Type B pancreatic cell (in vitro differentiated cells): Measurements from ENCODE around the gene RIN3. TPM values are rescaled to one million over a fixed set of nuclear protein-coding genes. Genes with fewer than 3 reads are reported as not detected.

ENCODE experiments used
- DNase-seq: peaks from one replicate; pipeline ENCODE4 v3.0.0; 2021; ENCODE audit warnings: mixed read lengths; ENCODE audit not compliant: unreplicated experiment; ENCODE audit errors: extremely low spot score
- H3K27ac Mint-ChIP-seq: 2 replicates; pipeline ENCODE4 v1.8.0; 2021; ENCODE audit warnings: mild to moderate bottlenecking, mixed read lengths
- H3K27me3 Mint-ChIP-seq: 2 replicates; pipeline ENCODE4 v1.8.0; 2021; ENCODE audit warnings: mixed read lengths
- H3K36me3 Mint-ChIP-seq: 2 replicates; pipeline ENCODE4 v1.8.0; 2021; ENCODE audit warnings: mixed read lengths
- H3K4me1 Mint-ChIP-seq: one replicate; pipeline ENCODE4 v1.8.0; 2021; ENCODE audit warnings: mixed read lengths; ENCODE audit not compliant: unreplicated experiment
- H3K4me3 Mint-ChIP-seq: 2 replicates; pipeline ENCODE4 v1.8.0; 2021; ENCODE audit warnings: mild to moderate bottlenecking, mixed read lengths
- H3K9me3 Mint-ChIP-seq: 2 replicates; pipeline ENCODE4 v1.8.0; 2021; ENCODE audit warnings: mixed read lengths
- CTCF ChIP-seq: fragments of 200-600 bp; sonication (generic); conservative IDR thresholded peaks from 2 replicates; pipeline ENCODE4 v1.5.0; 2021; ENCODE audit warnings: antibody characterized with exemption, mild to moderate bottlenecking
- total RNA-seq: library from RNA; stranded (reverse); gene quantifications from 2 replicates; pipeline ENCODE4 v1.2.1, GENCODE V29; 2021; ENCODE audit warnings: low replicate concordance

Gene RIN3
- total RNA-seq, 1 donor from 2014 or later, result 12.9 TPM

DNA sequence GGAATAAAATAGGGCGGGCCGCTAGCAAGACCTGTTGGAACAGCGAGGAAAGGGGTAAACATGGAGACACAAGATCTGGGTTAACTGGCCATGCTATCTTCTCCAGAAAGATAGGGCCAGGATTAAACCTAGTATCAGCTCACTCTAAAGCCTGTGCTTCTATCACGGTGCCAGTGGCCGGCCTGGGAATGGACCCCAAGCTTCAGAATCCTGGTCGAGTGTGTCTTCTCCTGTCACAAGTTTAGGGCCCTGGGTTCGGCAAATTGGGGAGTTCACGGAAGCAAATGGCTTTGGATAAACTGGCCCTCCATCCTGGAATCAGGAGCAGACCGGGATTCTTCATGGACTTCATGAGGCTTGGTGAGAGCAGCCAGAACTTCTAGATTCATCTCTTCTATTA is 152.7 kb downstream of the RIN3 start:
- Mint-ChIP-seq H3K27ac (no peak overlapping the region), H3K36me3 (peaks cover 6% of the 10 kb centered on the region)

DNA sequence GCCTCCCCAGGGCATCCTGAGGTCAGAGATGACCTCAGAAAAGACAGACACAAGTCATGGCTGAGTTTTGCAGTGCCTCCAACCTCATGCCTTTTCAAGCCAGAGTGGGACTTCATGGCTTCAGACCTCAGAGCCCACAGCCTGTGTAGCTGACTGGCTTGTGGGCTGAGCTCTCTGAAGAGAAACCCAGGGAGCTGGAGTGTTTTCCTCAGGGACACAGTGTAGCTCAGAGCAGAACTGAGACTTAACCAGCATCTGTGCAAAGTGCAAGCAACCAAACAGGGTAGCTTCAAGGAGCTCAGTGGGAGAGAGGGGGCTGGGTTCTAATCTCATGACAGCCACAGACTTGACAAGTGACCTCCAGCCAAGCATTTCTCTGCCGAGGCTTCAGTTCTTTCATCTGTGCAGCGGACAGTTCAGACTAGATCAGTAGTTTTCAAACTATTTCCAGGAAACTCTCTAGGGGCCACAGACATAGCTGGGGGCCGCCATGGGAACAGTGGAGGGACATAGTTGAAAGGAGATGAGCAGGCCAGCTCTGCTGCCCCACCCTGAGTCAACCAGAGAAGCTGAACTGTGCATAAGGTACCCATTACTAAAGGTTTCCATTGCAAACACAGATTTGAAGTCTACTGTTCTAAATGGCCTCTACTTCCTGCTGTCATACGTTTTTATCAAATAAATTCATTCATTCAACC is 154.8 kb downstream of the RIN3 start:
- H3K36me3 Mint-ChIP-seq, result peaks cover 6% of the 10 kb centered on the region
- no peak for DNase-seq
- TF ChIP-seq CTCF, result no peak
- H3K4me3 Mint-ChIP-seq, result no peak overlapping the region
- peaks cover 6% of the 10 kb centered on the region for H3K4me1 Mint-ChIP-seq
- no peaks in the 10 kb centered on the region for H3K9me3 Mint-ChIP-seq
- no peaks in the 10 kb centered on the region for H3K27me3 Mint-ChIP-seq
- H3K27ac Mint-ChIP-seq, result no peak overlapping the region

More for the DNA sequence above, 152.7 kb downstream of the RIN3 start:
- no peak for TF ChIP-seq CTCF
- Mint-ChIP-seq H3K4me3 (no peak overlapping the region), H3K4me1 (peaks cover 6% of the 10 kb centered on the region), H3K27me3 (no peaks in the 10 kb centered on the region), H3K9me3 (no peaks in the 10 kb centered on the region)
- DNase-seq, result no peak

DNA sequence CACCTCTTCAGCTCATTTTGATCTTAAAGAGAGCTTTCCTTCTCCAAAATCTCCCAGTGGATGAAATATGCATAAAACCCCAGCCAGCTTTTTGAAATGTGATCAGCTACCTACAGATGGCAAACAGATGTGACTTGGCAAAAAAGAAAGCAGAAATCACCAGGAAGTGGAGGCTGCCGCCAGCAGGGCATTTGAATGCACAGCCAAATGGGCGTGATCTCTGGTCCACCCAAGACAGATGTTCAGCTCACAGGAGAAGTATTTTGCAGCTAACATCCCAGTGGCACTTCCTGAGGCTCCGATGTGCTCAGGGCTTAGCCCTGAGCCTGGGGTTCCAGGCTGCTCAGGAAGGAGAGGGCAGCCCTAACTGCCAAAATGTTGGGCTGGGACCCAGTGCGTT is 156.6 kb downstream of the RIN3 start:
- peaks cover 6% of the 10 kb centered on the region for H3K4me1 Mint-ChIP-seq
- no peaks in the 10 kb centered on the region for H3K27me3 Mint-ChIP-seq
- no peak for DNase-seq
- H3K4me3 Mint-ChIP-seq, result no peak overlapping the region
- no peak overlapping the region for H3K27ac Mint-ChIP-seq
- H3K9me3 Mint-ChIP-seq, result no peaks in the 10 kb centered on the region
- no peak for TF ChIP-seq CTCF
- no peaks in the 10 kb centered on the region for H3K36me3 Mint-ChIP-seq

DNA sequence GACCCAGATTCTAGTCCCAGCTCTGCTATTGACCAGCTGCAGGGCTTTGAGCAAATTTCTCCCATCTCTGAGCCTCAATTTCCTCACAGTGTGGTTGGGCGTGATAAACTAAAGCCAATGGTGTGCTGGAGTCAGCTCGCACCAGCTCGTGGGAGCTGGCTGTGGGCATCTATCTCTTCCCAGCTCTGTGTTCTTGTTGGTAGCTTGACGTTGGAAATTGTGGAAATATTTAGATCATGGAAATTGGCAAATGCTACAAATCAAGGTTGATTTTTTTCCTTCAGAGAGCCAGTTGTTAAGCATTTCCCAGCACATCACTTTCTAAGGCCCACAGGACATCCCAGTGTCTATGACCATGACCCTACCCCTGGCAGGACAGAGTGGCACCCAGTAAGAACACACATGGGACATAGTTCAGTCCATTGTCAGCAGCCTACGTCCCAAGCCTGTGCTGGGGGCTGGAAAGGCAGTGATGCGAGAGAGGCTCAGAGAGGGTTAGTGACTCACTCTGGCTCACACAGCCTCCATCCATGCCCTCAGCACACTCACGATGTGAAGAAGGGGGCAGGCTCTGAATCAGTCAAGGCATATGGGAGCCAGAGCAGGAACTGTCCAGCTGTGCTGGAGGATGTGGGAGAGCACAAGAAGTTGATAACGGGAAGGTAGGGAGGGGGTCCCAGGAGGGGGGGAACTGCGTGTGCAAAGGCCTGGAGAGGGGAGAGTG is 157.2 kb downstream of the RIN3 start:
- H3K4me3 Mint-ChIP-seq, result no peak overlapping the region
- no peaks in the 10 kb centered on the region for H3K27me3 Mint-ChIP-seq
- peaks cover 6% of the 10 kb centered on the region for H3K4me1 Mint-ChIP-seq
- TF ChIP-seq CTCF, result no peak
- DNase-seq, result no peak
- no peaks in the 10 kb centered on the region for H3K9me3 Mint-ChIP-seq
- H3K36me3 Mint-ChIP-seq, result no peaks in the 10 kb centered on the region
- no peak overlapping the region for H3K27ac Mint-ChIP-seq

DNA sequence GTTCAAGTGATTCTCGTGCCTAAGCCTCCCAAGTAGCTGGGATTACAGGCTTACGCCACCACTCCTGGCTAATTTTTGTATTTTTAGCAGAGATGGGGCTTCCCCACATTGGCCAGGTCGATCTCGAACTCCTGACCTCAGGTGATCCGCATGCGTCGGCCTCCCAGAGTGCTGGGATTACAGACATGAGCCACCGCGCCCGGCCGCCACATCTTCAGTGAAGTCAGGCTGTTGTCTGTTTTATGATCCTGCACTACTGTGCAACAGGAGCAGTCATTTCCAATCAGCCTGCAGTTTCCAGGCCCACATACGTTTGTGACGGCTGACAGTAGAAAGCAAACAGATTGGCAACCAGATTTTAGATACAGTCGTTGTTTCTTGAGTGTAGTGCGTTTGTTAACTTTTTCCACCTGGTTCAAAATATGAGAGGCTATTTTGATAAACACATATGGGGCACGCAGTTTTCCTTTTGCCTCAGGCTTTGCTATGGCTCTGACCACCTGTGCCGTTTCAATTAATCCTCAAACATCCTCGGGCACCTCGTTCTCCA is 160.1 kb downstream of the RIN3 start:
- no peak overlapping the region for H3K27ac Mint-ChIP-seq
- no peaks in the 10 kb centered on the region for H3K36me3 Mint-ChIP-seq
- peaks cover 6% of the 10 kb centered on the region for H3K4me1 Mint-ChIP-seq
- no peak for DNase-seq
- H3K27me3 Mint-ChIP-seq, result no peaks in the 10 kb centered on the region
- TF ChIP-seq CTCF, result no peak
- H3K9me3 Mint-ChIP-seq, result no peaks in the 10 kb centered on the region
- H3K4me3 Mint-ChIP-seq, result no peak overlapping the region
